Right lung (tissue), 10 donors: Measurements from ENCODE around the gene PKD2L1. TPM values are rescaled to one million over a fixed set of nuclear protein-coding genes. Genes with fewer than 3 reads are reported as not detected.
"Not testable (repeated sequence)": the region's sequence is repeated elsewhere in the genome, so short reads cannot be mapped to it uniquely, and the experiment has no call there.

Experiments used
- DNase-seq, 2 donors: peaks; one replicate each; pipeline ENCODE4 v3.0.0-alpha.2; 2013
- long read RNA-seq, 8 donors: transcript quantifications; one replicate each; lab custom pipeline, GENCODE V29; 2026
- polyA plus RNA-seq, 5 donors: library from polyadenylated mRNA; unstranded; fragments of 120-200 nt; gene quantifications; one replicate each; pipeline versions ENCODE4 v1.2.1 to v1.2.3, GENCODE V29; 2013; ENCODE audit warnings: inconsistent platforms in 1 of 5, low replicate concordance in 1 of 5; ENCODE audit not compliant: insufficient read length in 5 of 5, insufficient read depth in 1 of 5

The PKD2L1 gene
- polyA plus RNA-seq: under 1 TPM; 0.13 to 0.28 (median 0.23) TPM
- long read RNA-seq, donor 1, partial matches to known transcripts: 11 of 11 reads
- long read RNA-seq, donor 1, other reads (novel, unspliced or antisense): 0 of 11 reads
- long read RNA-seq, donor 2, partial matches to known transcripts: 5 of 5 reads
- long read RNA-seq, donor 2, other reads (novel, unspliced or antisense): 0 of 5 reads
- long read RNA-seq, donor 3: 0 reads
- long read RNA-seq, donor 4: 0 reads
- long read RNA-seq, donor 5, partial matches to known transcripts: 7 of 7 reads
- long read RNA-seq, donor 5, other reads (novel, unspliced or antisense): 0 of 7 reads
- long read RNA-seq, donor 6: 0 reads
- long read RNA-seq, donor 7, partial matches to known transcripts: 27 of 27 reads
- long read RNA-seq, donor 7, other reads (novel, unspliced or antisense): 0 of 27 reads
- long read RNA-seq, donor 8: 0 reads

DNA sequence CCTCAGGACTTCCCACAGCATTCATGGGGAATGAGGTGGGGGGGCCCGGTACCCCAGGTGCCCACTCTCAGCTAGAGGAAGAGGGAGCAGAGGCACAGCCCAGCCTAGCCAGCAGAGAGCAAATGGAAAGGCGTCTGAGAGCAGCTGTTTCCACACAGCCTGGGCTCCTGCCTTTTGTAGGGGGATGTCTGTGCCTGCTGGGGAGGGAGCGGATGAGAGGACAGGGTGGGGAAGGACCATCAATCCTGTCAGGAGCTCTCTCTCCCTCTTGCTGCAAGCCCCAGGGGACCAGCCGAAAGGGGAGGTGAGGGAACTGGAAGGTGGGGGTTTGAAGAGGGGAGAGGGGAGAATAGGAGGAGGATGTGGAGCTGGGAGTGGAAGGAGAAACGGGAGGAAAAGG is at the start of gene PKD2L1:
TSS of gene PKD2L1 (minus strand) at position 150 of the 400 bp plus-strand sequence. CDS start at position 25, 125 bp downstream.
- no peak for DNase-seq

GRCh38 chr10:100377830-100378229 is 47.8 kb upstream of the PKD2L1 start:
- DNase-seq: no peak

DNA sequence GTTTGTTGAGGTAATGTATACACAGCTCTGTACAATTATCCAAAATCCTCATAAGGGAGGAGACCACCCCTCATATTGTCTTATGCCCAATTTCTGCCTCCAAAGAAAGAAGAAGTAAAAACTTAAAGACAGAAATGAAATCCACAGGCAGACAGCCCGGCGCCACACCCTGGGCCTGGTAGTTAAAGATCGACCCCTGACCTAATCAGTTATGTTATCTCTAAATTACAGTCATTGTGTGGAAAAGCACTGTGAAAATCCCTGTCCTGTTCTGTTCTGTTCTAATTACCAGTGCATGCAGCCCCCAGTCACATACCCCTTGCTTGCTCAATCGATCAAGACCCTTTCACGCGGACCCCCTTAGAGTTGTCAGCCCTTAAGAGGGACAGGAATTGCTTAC is 46.6 kb upstream of the PKD2L1 start:
- not testable (repeated sequence) for DNase-seq

DNA sequence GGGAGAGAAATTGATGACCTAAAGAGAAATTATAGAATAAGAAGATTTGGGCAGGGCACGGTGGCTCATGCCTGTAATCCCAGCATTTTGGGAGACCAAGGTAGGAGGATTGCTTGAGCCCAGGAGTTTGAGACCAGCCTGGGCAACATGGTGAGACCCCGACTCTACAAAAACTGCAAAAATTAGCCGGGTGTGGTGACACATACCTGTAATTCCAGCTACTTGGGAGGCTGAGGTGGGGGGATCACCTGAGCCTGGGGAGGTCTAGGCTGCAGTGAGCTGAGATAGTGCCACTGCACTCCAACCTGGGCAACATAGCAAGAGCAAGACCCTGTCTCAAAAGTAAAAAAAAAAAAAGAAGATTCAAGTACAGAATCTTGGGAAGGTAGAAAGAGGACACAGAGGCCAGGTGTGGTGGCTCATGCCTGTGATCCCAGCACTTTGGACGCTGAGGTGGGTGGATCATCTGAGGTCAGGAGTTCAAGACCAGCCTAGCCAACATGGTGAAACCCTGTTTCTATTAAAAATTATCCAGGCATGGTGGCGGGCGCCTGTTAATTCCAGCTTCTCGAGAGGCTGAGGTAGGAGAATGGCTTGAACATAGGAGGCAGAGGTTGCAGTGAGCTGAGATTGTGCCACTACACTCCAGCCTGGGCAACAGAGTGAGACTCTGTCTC is 44.8 kb upstream of the PKD2L1 start:
- not testable (repeated sequence) for DNase-seq

GRCh38 chr10:100374200-100374655 is 44.2 kb upstream of the PKD2L1 start:
- no peak for DNase-seq

DNA sequence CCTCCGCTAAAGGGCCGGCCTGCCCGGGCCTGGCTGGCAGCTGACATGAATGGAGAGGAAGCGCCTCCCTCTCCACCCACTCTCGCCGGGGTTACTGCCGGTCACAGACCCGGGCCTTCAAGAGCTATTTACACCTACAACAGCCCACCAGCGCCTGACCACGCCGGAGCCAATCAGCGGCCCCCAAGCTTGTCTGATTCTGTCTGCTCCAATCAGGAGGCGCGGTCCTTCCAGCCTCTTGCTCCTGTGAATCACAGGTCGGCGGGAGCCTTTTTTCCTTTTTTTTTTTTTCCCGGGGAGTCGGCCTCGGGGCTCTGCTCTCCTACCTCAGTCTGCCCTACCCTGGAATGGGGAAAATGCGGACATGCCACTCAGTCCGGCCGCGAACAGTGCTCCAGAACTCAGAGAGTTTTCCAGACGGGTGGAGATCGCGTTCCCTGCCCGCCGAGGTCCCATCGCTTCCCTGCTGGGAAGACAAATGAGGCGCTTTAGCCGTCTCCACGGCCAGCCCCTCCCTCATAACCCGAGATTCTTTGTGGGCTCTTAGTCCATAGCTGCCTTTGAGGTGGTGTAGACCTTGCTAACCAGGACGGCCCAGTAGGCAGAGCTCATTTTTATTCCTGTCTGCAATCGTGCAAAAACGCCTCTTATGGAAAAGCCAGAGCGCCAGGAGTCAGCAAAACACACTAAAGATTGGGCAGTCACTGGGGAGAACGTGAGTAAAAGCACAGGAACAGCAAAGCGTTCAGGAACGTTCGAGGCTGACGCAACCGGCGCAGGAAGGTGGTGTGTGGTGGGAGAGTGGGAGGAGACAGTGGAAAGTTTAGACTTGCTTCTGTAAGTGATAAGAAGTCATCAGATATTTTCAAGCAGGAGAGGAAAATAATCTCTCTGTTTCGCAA is 43.5 kb upstream of the PKD2L1 start:
- DNase-seq: peak; percentile 84 to 87

GRCh38 chr10:100372415-100373297 is 42.6 kb upstream of the PKD2L1 start:
- DNase-seq: no peak

DNA sequence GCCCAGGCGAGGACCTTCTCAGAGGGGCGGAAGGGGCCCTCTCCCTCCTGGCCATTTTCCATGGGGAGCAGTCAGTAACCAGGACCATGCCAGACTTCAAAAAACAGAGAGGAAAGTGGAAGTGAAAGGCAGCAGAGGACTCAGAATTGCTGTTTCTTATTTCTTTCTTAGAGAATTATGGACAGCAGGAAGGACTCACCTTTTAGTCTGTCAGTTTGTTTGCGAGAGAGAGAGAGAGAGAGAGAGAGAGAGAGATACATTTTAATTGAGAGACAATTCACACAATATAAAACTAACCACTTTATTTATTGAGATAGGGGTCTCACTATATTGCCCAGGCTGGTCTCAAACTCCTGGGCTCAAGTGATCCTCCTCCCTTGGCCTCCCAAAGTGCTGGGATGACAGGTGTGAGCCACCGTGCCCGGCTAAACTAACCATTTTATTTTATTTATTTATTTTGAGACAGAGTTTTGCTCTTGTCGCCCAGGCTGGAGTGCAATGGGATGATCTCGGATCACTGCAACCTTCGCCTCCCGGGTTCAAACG is 41.5 kb upstream of the PKD2L1 start:
- DNase-seq: peak in 1 of 2 donors; percentile 6

DNA sequence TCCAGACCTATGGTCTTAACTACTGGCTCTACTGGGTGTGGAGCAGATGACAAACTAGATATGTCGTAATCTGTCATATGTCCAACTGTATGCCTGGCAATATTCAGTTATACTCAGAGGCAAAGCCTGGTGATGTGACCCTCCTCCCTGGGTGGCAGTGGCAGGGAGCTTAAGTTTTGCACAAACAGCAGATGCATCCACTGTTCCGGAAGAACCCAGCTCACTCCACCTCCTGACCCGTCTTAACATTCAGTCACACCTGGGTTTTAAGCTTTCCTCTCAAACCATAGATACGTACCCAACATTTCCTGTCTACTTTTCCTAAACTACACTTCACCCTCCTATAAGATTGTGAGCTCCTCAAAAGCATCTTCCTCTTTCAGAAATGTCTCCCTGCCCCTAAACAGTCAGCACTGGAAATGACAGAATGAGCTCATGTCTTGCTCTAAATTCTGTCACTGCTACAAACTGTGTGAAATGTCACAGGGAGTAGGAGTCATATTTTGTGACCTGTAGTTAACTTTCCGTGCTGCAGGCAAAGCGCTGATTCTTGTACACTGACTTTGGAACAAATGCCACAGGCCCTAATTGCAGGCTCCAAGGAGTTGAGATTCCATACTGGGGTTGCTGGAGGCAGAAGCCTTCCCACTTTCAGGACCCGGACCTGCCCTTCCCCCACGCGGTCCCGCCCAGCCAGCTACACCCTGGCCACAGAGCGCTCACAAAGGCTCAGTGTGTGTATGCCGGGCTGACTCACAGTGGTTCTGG is 40.9 kb upstream of the PKD2L1 start:
- no peak for DNase-seq

GRCh38 chr10:100368721-100369120 is 38.7 kb upstream of the PKD2L1 start:
- DNase-seq: no peak

DNA sequence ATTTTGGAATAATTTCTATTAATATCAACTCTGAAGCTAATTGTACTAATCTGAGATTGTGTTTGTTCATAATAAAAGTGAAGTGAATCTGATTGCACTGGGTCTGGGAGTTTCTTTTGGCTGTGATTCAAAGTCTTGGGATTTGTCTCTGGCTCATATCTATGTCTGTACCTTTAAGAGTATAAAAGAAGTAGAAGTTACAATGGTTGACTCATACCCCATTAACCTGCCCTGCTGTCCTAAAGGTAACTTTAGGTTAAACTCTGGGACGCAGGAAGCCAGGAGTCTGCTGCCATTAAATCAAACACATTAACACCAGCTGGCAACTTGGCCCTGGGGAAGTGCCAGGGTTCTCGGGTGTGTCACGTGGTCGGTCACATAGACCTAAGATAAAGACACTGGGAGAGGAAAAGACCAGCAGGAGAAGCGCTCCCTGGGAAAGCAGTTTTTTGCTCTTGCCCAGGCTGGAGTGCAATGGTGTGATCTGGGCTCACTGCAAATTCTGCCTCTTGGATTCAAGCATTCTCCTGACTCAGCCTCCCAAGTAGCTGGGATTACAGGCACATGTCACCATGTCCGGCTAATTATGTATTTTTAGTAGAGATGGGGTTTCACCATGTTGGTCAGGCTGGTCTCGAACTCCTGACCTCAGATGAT is 34.8 kb upstream of the PKD2L1 start:
- no peak for DNase-seq

DNA sequence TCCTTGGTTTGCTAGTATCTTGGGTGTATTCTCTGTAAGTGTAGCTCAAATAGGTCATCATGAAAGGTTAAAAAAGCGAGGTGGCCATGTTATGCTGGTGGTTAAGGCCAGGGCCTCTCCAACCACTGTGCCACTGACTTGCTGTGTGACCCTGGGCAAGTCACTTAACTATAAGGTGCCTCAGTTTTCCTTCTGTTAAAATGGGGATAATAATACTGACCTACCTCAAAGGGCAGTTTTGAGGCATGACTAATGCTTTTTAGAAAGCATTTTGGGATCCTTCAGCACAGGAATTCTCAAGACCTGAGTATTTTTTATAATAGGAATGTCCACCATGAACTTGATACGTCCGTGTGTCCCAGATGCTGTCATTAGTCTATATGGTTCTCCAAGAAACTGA is 34.1 kb upstream of the PKD2L1 start:
- no peak for DNase-seq

- no peak for DNase-seq
These were observed 32.8 kb upstream of the PKD2L1 start for GRCh38 chr10:100362570-100363496.

DNA sequence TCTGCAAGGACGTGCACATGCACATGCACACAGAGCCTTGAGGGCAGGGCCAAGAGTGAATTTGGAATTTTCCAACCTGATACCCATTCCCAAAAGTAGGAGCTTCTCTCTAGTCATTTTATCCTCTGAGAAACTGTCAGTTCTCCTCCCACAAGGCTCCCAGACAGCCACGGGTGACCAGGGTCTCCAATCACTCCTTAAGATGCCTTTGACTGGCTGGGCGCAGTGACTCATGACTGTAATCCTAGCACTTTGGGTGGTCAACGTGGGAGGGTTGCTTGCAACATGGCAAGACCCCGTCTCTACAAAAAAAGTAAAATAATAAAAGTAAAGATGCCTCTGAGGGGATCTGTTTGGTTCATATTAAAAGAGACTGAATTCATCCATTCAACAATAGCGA is 30.2 kb upstream of the PKD2L1 start:
- no peak for DNase-seq

DNA sequence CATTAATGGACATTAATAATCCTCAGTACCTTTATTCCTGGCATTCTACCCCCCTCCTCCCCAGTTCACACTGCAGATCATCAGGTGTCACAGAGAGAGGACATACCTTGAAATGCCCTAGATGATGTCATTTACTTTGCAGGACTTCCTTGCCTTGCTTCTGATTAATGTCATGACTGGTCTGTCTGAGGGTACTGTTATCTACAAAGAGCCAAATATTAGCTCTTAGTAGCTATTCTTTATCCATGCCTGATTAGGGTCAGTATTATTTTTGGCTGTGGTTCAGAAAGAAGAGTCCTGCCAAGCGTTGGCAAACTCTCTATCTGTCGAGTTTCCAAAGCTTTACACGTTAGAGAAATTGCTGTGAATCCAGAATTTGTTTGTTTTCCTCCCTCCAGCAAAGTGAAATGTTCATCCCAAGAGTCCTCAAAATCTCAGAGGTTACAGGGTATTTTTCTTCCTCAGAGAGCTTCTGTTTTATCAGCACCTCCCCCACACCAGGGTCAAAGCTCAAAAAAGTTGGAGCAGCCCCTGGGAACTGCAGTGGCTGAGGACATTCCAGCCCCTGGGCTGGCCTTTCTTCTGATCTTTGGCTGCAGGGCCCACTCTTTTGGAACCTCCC is 29.6 kb upstream of the PKD2L1 start:
- no peak for DNase-seq

GRCh38 chr10:100359030-100359432 is 29.0 kb upstream of the PKD2L1 start:
- DNase-seq: no peak

GRCh38 chr10:100357059-100357858 is 27.2 kb upstream of the PKD2L1 start:
- DNase-seq: no peak
